CD8-positive, alpha-beta memory T cell (primary cell): ENCODE measurements around the gene CCDC50. TPM values are rescaled to one million over a fixed set of nuclear protein-coding genes. Genes with fewer than 3 reads are reported as not detected.

ENCODE experiments used
- CTCF ChIA-PET: fragments of 350-600 bp; sonication (Branson Sonifier 250); formaldehyde crosslinking; loops from one replicate; lab custom pipeline; 2021; ENCODE audit warnings: antibody characterized with exemption; lab: Charles Lee
- POLR2A ChIA-PET: fragments of 350-600 bp; sonication (Branson Sonifier 250); formaldehyde crosslinking; loops from one replicate; lab custom pipeline; 2021; ENCODE audit warnings: antibody characterized with exemption; lab: Charles Lee
- DNase-seq, 5 donors: peaks; one replicate each; pipeline versions ENCODE4 v3.0.0 to v3.0.0-alpha.2; 2020 to 2022; ENCODE audit warnings: mixed read lengths in 1 of 5
- H3K27ac ChIP-seq: one replicate; pipeline ENCODE4 v1.7.0; 2013; ENCODE audit warnings: low read depth, mild to moderate bottlenecking, low read length, moderate library complexity
- H3K27me3 ChIP-seq: 2 replicates; pipeline ENCODE4 v1.7.0; 2013; ENCODE audit warnings: low read length, mild to moderate bottlenecking; ENCODE audit not compliant: insufficient read depth, poor library complexity, severe bottlenecking
- H3K36me3 ChIP-seq: 2 replicates; pipeline ENCODE4 v1.7.0; 2013; ENCODE audit warnings: mild to moderate bottlenecking, low read length, moderate library complexity; ENCODE audit not compliant: insufficient read depth
- H3K4me1 ChIP-seq: 2 replicates; pipeline ENCODE4 v1.7.0; 2013; ENCODE audit warnings: mild to moderate bottlenecking, low read length, moderate library complexity; ENCODE audit not compliant: insufficient read depth
- H3K4me3 ChIP-seq: 2 replicates; pipeline ENCODE4 v1.7.0; 2013; ENCODE audit warnings: mild to moderate bottlenecking, low read length
- H3K9me3 ChIP-seq: 2 replicates; pipeline ENCODE4 v1.7.0; 2013; ENCODE audit warnings: mild to moderate bottlenecking, low read length
- H3K27ac Mint-ChIP-seq, 8 donors: one replicate each; pipeline ENCODE4 v1.8.0; 2020 to 2021; ENCODE audit warnings: mixed read lengths in 8 of 8, mild to moderate bottlenecking in 6 of 8, inconsistent platforms in 3 of 8, moderate library complexity in 3 of 8
- H3K27me3 Mint-ChIP-seq, 2 donors: one replicate each; pipeline ENCODE4 v1.8.0; 2020 to 2021; ENCODE audit warnings: mixed read lengths in 2 of 2, mild to moderate bottlenecking in 1 of 2, moderate library complexity in 1 of 2
- H3K36me3 Mint-ChIP-seq, 3 donors: one replicate each; pipeline ENCODE4 v1.8.0; 2020 to 2021; ENCODE audit warnings: mixed read lengths in 3 of 3, inconsistent platforms in 1 of 3, mild to moderate bottlenecking in 1 of 3
- H3K4me1 Mint-ChIP-seq, 3 donors: one replicate each; pipeline ENCODE4 v1.8.0; 2020 to 2021; ENCODE audit warnings: mixed read lengths in 3 of 3, inconsistent platforms in 1 of 3, mild to moderate bottlenecking in 1 of 3
- H3K4me3 Mint-ChIP-seq, 7 donors: one replicate each; pipeline ENCODE4 v1.8.0; 2020 to 2021; ENCODE audit warnings: mixed read lengths in 7 of 7, mild to moderate bottlenecking in 6 of 7, moderate library complexity in 4 of 7, inconsistent platforms in 2 of 7
- H3K9me3 Mint-ChIP-seq, 5 donors: one replicate each; pipeline ENCODE4 v1.8.0; 2020 to 2022; ENCODE audit warnings: mixed read lengths in 5 of 5, mild to moderate bottlenecking in 3 of 5, moderate library complexity in 2 of 5, inconsistent platforms in 1 of 5
- polyA plus RNA-seq: library from polyadenylated mRNA; unstranded; fragments of 300-500 nt; fragmentation: Illumina TruSeq; gene quantifications from one replicate; pipeline ENCODE4 v1.2.3, GENCODE V29; 2021
- total RNA-seq, 2 experiments: library from RNA; stranded (reverse); gene quantifications; one replicate each; pipeline ENCODE4 v1.2.3, GENCODE V29; 2021

Gene CCDC50
- total and polyA plus RNA-seq, 3 experiments from 2014 or later, result 7.9 to 13.0 (median 11.9) TPM

DNA sequence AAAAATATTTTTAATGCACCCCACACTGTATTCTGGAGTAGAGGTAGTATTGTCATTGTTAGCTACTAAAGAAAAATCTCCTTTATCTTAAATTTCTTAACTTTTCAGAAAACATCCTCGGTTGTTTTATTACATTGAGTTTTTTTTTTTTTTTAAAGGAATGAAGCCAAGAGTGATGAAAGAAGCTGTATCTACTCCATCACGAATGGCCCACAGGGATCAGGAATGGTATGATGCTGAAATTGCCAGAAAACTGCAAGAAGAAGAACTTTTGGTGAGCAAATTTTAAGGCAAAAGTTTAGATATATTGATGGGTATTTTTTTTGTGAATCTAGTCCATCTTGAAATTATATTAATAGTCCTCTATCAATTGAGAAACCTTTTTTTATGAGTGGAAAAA lies 50.8 kb downstream of the CCDC50 start:
- no peak overlapping the region for H3K27ac Mint-ChIP-seq
- H3K27me3 Mint-ChIP-seq, result no peaks in the 10 kb centered on the region
- ChIA-PET CTCF (no interaction called here), POLR2A (no interaction called here)
- H3K4me3 Mint-ChIP-seq, result no peak overlapping the region
- Histone ChIP-seq H3K4me3 (no peak overlapping the region), H3K27ac (no peak overlapping the region), H3K27me3 (no peaks in the 10 kb centered on the region), H3K36me3 (no peaks in the 10 kb centered on the region), H3K9me3 (no peaks in the 10 kb centered on the region), H3K4me1 (no peaks in the 10 kb centered on the region)
- H3K4me1 Mint-ChIP-seq, result peaks cover 0 to 2% (median 0%) of the 10 kb centered on the region in 3 donors
- DNase-seq, result no peak
- no peaks in the 10 kb centered on the region for H3K9me3 Mint-ChIP-seq
- H3K36me3 Mint-ChIP-seq, result peaks cover 0 to 7% (median under 1%) of the 10 kb centered on the region in 3 donors

DNA sequence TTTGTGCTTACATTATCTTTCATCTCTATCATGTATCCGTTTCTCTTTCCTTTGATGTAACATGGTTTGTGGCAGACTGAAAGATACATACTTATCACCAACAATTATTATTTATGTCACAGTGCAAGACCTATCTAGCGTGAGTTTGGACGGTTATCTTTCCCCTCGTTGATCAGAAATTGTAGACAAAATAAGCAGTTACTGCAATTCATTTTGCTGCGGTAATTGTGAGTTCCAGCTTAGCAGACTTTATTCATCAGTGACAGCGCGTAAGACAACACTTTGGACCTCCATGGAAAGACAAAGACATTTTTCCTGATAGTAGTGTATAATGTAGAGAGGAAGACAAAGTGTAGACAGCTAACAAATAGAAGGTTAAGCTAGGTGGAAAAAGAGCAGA lies 52.1 kb downstream of the CCDC50 start:
- Mint-ChIP-seq H3K27ac (no peak overlapping the region), H3K4me3 (no peak overlapping the region), H3K9me3 (no peaks in the 10 kb centered on the region), H3K27me3 (no peaks in the 10 kb centered on the region), H3K4me1 (peaks cover 0 to 2% (median 0%) of the 10 kb centered on the region in 3 donors), H3K36me3 (peaks cover 0 to 5% (median 0%) of the 10 kb centered on the region in 3 donors)
- Histone ChIP-seq H3K27ac (no peak overlapping the region), H3K36me3 (no peaks in the 10 kb centered on the region), H3K27me3 (no peaks in the 10 kb centered on the region), H3K4me3 (no peak overlapping the region), H3K9me3 (no peaks in the 10 kb centered on the region), H3K4me1 (no peaks in the 10 kb centered on the region)
- ChIA-PET CTCF (no interaction called here), POLR2A (no interaction called here)
- DNase-seq, result no peak

DNA sequence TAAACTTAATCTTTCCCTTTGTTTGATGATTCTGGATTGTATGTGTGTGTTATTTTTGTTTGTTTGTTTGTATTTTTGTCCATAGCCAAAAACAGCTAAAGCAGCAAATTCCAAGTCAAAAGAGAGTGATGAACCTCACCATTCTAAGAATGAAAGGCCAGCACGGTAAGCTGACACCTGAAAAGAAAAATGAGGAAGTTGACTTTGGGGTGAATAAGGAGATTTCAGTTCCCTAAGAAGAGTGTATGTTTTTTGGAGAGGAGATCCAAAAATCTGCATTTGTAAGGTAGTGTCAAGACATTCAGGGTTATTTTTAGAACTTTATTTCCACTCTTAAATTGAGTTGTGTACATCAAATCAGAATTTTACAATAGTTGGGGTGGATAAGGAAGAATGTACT lies 53.5 kb downstream of the CCDC50 start:
- CTCF ChIA-PET, result no interaction called here
- H3K36me3 Mint-ChIP-seq, result peaks cover 0 to 5% (median 0%) of the 10 kb centered on the region in 3 donors
- no peak overlapping the region for H3K4me3 Mint-ChIP-seq
- H3K27ac Mint-ChIP-seq, result no peak overlapping the region
- H3K36me3 ChIP-seq, result no peaks in the 10 kb centered on the region
- no peaks in the 10 kb centered on the region for H3K4me1 ChIP-seq
- H3K27me3 ChIP-seq, result no peaks in the 10 kb centered on the region
- POLR2A ChIA-PET, result no interaction called here
- H3K9me3 Mint-ChIP-seq, result no peaks in the 10 kb centered on the region
- H3K27ac ChIP-seq, result no peak overlapping the region
- H3K4me1 Mint-ChIP-seq, result peaks cover 0 to 2% (median 0%) of the 10 kb centered on the region in 3 donors
- no peak overlapping the region for H3K4me3 ChIP-seq
- DNase-seq, result no peak
- no peaks in the 10 kb centered on the region for H3K27me3 Mint-ChIP-seq
- no peaks in the 10 kb centered on the region for H3K9me3 ChIP-seq

DNA sequence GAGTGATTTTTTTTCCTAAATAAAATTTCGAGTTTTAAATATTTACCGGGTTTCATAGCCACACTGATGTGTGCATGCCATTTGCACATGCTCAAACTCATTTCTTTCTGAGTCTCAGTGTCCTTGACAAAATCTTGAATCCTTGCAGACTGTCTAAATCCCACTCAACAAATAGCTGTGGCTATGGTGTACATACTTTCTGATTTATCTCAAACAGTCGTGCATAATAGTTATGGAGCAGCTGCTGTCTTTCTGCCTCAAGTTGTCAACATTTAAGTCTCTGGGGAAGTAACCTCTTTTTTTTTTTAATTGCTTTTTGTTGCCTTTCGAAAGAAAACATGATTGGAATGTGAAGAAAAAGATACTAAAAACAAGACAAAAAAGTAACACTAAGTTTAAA lies 53.9 kb downstream of the CCDC50 start:
- H3K9me3 ChIP-seq, result no peaks in the 10 kb centered on the region
- no peak for DNase-seq
- H3K9me3 Mint-ChIP-seq, result no peaks in the 10 kb centered on the region
- H3K36me3 Mint-ChIP-seq, result peaks cover 0 to 5% (median 0%) of the 10 kb centered on the region in 3 donors
- H3K4me1 ChIP-seq, result no peaks in the 10 kb centered on the region
- ChIA-PET CTCF (no interaction called here), POLR2A (no interaction called here)
- no peak overlapping the region for H3K4me3 Mint-ChIP-seq
- no peak overlapping the region for H3K27ac ChIP-seq
- H3K36me3 ChIP-seq, result no peaks in the 10 kb centered on the region
- no peaks in the 10 kb centered on the region for H3K27me3 ChIP-seq
- no peaks in the 10 kb centered on the region for H3K27me3 Mint-ChIP-seq
- H3K4me3 ChIP-seq, result no peak overlapping the region
- no peak overlapping the region for H3K27ac Mint-ChIP-seq
- peaks cover 0 to 2% (median 0%) of the 10 kb centered on the region in 3 donors for H3K4me1 Mint-ChIP-seq

DNA sequence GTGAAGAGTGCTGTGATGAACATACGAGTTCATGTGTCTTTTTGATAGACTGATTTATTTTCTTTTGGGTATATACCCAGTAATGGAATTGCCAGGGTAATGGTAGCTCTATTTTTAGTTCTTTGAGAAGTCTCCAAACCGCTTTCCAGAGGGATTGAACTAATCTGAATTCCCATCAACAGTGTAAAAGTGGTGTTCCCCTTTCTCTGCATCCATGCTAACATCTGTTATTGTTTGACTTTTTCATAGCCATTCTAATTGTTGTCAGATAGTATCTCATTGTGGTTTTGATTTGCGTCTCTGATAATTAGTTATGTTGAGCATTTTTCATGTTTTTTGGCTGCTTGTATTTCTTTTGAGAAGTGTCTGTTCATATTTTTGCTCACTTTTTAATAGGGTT lies 55.9 kb downstream of the CCDC50 start:
- Mint-ChIP-seq H3K4me1 (no peaks in the 10 kb centered on the region), H3K9me3 (peaks cover 0 to 1% (median 0%) of the 10 kb centered on the region in 5 donors), H3K4me3 (no peak overlapping the region), H3K27me3 (no peaks in the 10 kb centered on the region), H3K36me3 (peaks cover 0 to 8% (median 2%) of the 10 kb centered on the region in 3 donors), H3K27ac (no peak overlapping the region)
- H3K9me3 ChIP-seq, result no peaks in the 10 kb centered on the region
- ChIA-PET CTCF (no interaction called here), POLR2A (no interaction called here)
- no peaks in the 10 kb centered on the region for H3K4me1 ChIP-seq
- H3K27ac ChIP-seq, result no peak overlapping the region
- no peak for DNase-seq
- H3K4me3 ChIP-seq, result no peak overlapping the region
- no peaks in the 10 kb centered on the region for H3K27me3 ChIP-seq
- H3K36me3 ChIP-seq, result no peaks in the 10 kb centered on the region

DNA sequence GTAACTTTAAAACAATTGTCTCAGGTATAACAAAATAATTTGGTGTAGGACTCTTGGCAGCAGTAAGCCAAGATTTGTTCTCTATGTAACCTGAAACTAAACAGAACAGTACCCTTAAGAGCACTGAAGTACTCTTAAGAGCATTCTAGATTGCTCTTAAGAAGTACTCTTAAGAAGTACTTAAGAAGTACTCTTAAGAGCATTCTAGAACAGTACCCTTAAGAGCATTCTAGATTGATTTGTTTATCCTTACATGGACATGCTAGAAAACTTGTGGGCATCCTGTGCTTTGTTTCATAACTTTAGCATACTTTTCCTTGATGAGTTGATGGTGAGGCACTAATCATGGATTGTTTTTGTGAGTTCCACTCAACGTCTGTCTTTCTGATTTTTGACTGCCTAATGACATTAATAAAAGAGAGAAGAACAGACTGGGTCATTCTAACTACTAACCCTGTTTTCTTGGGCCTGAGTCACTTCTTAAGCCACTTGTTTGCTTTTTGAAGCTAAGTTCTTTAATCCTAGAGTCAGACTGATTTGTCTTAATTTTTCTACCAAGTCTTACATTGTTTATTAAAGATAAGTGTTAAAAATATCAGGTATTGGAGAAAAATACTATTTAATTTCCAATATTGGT lies 58.4 kb downstream of the CCDC50 start:
- ChIA-PET POLR2A (no interaction called here), CTCF (no interaction called here)
- H3K9me3 Mint-ChIP-seq, result peaks cover 0 to 3% (median 0%) of the 10 kb centered on the region in 5 donors
- no peaks in the 10 kb centered on the region for H3K4me1 Mint-ChIP-seq
- no peak overlapping the region for H3K4me3 Mint-ChIP-seq
- no peak overlapping the region for H3K27ac Mint-ChIP-seq
- H3K27me3 ChIP-seq, result no peaks in the 10 kb centered on the region
- H3K4me1 ChIP-seq, result no peaks in the 10 kb centered on the region
- no peak overlapping the region for H3K4me3 ChIP-seq
- no peaks in the 10 kb centered on the region for H3K36me3 ChIP-seq
- no peak for DNase-seq
- no peaks in the 10 kb centered on the region for H3K27me3 Mint-ChIP-seq
- no peak overlapping the region for H3K27ac ChIP-seq
- no peaks in the 10 kb centered on the region for H3K9me3 ChIP-seq
- peaks cover 0 to 4% (median 4%) of the 10 kb centered on the region in 3 donors for H3K36me3 Mint-ChIP-seq

DNA sequence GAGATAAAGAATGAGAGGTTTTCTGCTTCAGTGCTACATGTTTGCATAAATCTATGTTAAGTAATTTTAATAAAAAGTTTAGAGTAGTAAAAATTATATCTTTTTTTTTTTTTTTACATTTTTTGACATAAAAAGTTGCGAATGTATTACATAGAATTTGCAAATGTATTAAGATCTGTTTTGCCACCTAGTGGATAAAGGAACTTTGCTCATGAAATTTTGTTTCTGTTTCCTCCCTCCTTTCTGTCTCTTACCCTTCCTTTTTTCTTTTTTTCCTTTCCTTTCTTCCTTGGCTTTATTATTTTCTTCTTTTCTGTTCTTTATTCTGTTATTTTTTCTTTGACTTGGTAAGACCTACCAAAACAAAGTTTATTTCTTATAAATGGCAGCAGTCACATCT lies 59.6 kb downstream of the CCDC50 start:
- DNase-seq, result no peak
- Histone ChIP-seq H3K36me3 (no peaks in the 10 kb centered on the region), H3K27me3 (no peaks in the 10 kb centered on the region), H3K27ac (no peak overlapping the region), H3K9me3 (no peaks in the 10 kb centered on the region), H3K4me1 (no peaks in the 10 kb centered on the region), H3K4me3 (no peak overlapping the region)
- no peak overlapping the region for H3K27ac Mint-ChIP-seq
- no peaks in the 10 kb centered on the region for H3K4me1 Mint-ChIP-seq
- H3K9me3 Mint-ChIP-seq, result peaks cover 0 to 3% (median 0%) of the 10 kb centered on the region in 5 donors
- no peaks in the 10 kb centered on the region for H3K27me3 Mint-ChIP-seq
- ChIA-PET CTCF (no interaction called here), POLR2A (no interaction called here)
- no peak overlapping the region for H3K4me3 Mint-ChIP-seq
- peaks cover 0 to 4% (median 3%) of the 10 kb centered on the region in 3 donors for H3K36me3 Mint-ChIP-seq

DNA sequence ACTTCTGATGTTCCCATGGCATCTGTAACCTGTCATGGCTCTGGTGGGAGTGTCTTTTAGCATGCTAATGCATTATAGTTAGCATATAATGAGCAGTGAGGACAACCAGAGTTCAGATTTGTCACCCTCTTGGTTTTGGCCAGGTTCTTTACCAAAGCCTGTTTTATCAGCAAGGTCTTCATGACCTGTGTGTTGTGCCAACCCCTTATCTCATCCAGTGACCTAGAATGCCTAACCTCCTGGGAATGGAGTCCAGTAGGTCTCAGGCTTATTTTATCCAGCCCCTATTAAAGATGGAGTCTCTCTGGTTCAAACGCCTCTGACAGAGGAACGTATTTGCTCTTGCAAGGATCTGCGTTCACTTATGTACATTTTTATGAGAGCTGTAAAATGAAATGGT lies 61.4 kb downstream of the CCDC50 start:
- POLR2A ChIA-PET, result no interaction called here
- DNase-seq, result no peak
- H3K27me3 ChIP-seq, result no peaks in the 10 kb centered on the region
- Mint-ChIP-seq H3K4me1 (no peaks in the 10 kb centered on the region), H3K4me3 (no peak overlapping the region), H3K36me3 (peaks cover 0 to 4% (median 3%) of the 10 kb centered on the region in 3 donors), H3K27me3 (no peaks in the 10 kb centered on the region), H3K9me3 (peaks cover 0 to 3% (median 0%) of the 10 kb centered on the region in 5 donors), H3K27ac (no peak overlapping the region)
- H3K27ac ChIP-seq, result no peak overlapping the region
- no peaks in the 10 kb centered on the region for H3K9me3 ChIP-seq
- CTCF ChIA-PET, result no interaction called here
- no peak overlapping the region for H3K4me3 ChIP-seq
- H3K4me1 ChIP-seq, result no peaks in the 10 kb centered on the region
- no peaks in the 10 kb centered on the region for H3K36me3 ChIP-seq
